DND-41 (cell line): ENCODE results near the gene PPP2CA.

Experiments
- ATAC-seq: fragments of 200-7000 bp; cut with Tn5 transposase; 3 replicates; pipeline ENCODE4 v1.9.1; 2021; ENCODE audit warnings: low read depth; ENCODE audit not compliant: insufficient read depth
- DNase-seq: peaks from one replicate; pipeline ENCODE4 v3.0.0-alpha.2; 2020
- H2AFZ ChIP-seq: 2 replicates; pipeline ENCODE4 v1.6.0; 2012; ENCODE audit warnings: low read depth, low read length
- H3K27ac ChIP-seq: 2 replicates; pipeline ENCODE4 v1.5.1; 2012; ENCODE audit warnings: low read length, inconsistent platforms
- H3K27me3 ChIP-seq: fragments of 200-600 bp; sonication (generic); 2 replicates; pipeline ENCODE4 v1.6.0; 2012; ENCODE audit warnings: low read length, mild to moderate bottlenecking, inconsistent platforms; ENCODE audit not compliant: insufficient read depth, poor library complexity
- H3K36me3 ChIP-seq: 2 replicates; pipeline ENCODE4 v1.5.1; 2012; ENCODE audit warnings: low read length, inconsistent platforms; ENCODE audit not compliant: insufficient read depth
- H3K4me1 ChIP-seq: 2 replicates; pipeline ENCODE4 v1.5.1; 2012; ENCODE audit warnings: mild to moderate bottlenecking, low read length; ENCODE audit not compliant: insufficient read depth
- H3K4me2 ChIP-seq: 2 replicates; pipeline ENCODE4 v1.6.0; 2012; ENCODE audit warnings: mild to moderate bottlenecking, moderate library complexity, low read length, inconsistent platforms; ENCODE audit not compliant: insufficient read depth
- H3K4me3 ChIP-seq, 2 experiments: fragments of 200-600 bp in 1 of 2; shearing (Covaris generic) in 1 of 2; 2 replicates each; pipeline ENCODE4 v1.5.1; 2012 to 2016; ENCODE audit warnings: inconsistent platforms in 2 of 2, low read length in 2 of 2, mild to moderate bottlenecking in 2 of 2, low read depth in 1 of 2, moderate library complexity in 1 of 2
- H3K79me2 ChIP-seq: 2 replicates; pipeline ENCODE4 v1.6.0; 2012; ENCODE audit warnings: low read length, inconsistent platforms; ENCODE audit not compliant: insufficient read depth
- H3K9ac ChIP-seq: 2 replicates; pipeline ENCODE4 v1.6.0; 2012; ENCODE audit warnings: low read depth, mild to moderate bottlenecking, inconsistent platforms, low read length, moderate library complexity
- H3K9me3 ChIP-seq: 2 replicates; pipeline ENCODE4 v1.5.1; 2012; ENCODE audit warnings: low read length, moderate library complexity, mild to moderate bottlenecking, inconsistent platforms; ENCODE audit not compliant: insufficient read depth, severe bottlenecking
- H4K20me1 ChIP-seq: 2 replicates; pipeline ENCODE4 v1.6.0; 2012; ENCODE audit warnings: low read length; ENCODE audit not compliant: insufficient read depth
- CTCF ChIP-seq: IDR thresholded peaks from 2 replicates; pipeline ENCODE4 v1.5.1; 2012; ENCODE audit warnings: borderline replicate concordance, low read length, moderate library complexity, mild to moderate bottlenecking; ENCODE audit not compliant: poor library complexity, severe bottlenecking; ENCODE audit errors: extremely low read depth
- EZH2 ChIP-seq: IDR thresholded peaks from 3 replicates; pipeline ENCODE4 v1.6.1; 2012; ENCODE audit warnings: borderline replicate concordance, low read depth, mild to moderate bottlenecking, moderate library complexity, low read length, inconsistent platforms; ENCODE audit not compliant: severe bottlenecking

Gene PPP2CA

GRCh38 chr5:134178096-134178419 is 47.8 kb downstream of the PPP2CA start:
- Histone ChIP-seq H3K9ac (peak overlapping the region; percentile 95), H4K20me1 (peaks cover 34% of the 10 kb centered on the region), H3K27ac (no peak overlapping the region), H3K4me3 (peak overlapping the region in 1 of 2 experiments; percentile 82; a peak in 2 of 4 replicates), H3K4me1 (peaks cover 35% of the 10 kb centered on the region), H2AFZ (peak overlapping the region; percentile 95; the same call in 1 of the 2 replicates), H3K4me2 (peak overlapping the region; percentile 91), H3K79me2 (peaks cover 42% of the 10 kb centered on the region), H3K27me3 (no peaks in the 10 kb centered on the region), H3K9me3 (no peaks in the 10 kb centered on the region), H3K36me3 (peaks cover 15% of the 10 kb centered on the region)
- ATAC-seq, result no peak
- TF ChIP-seq CTCF (no peak), EZH2 (no peak)
- no peak for DNase-seq

- Histone ChIP-seq H3K27ac (peak overlapping the region; percentile 93), H3K9me3 (no peaks in the 10 kb centered on the region), H3K36me3 (peaks cover 18% of the 10 kb centered on the region), H3K79me2 (peaks cover 47% of the 10 kb centered on the region), H4K20me1 (peaks cover 35% of the 10 kb centered on the region), H3K4me2 (peak overlapping the region; percentile 91), H3K27me3 (no peaks in the 10 kb centered on the region), H3K4me3 (peak overlapping the region; percentile 71 to 82; a peak in 3 of 4 replicates), H3K9ac (peak overlapping the region; percentile 95), H3K4me1 (peaks cover 35% of the 10 kb centered on the region), H2AFZ (peak overlapping the region; percentile 95)
- DNase-seq (no peak), ATAC-seq (no peak)
- TF ChIP-seq EZH2 (no peak), CTCF (no peak)
These were observed 48.3 kb downstream of the PPP2CA start for GRCh38 chr5:134177369-134178095.

- H4K20me1 ChIP-seq, result peaks cover 36% of the 10 kb centered on the region
- TF ChIP-seq CTCF (no peak), EZH2 (no peak)
- peaks cover 35% of the 10 kb centered on the region for H3K4me1 ChIP-seq
- ATAC-seq (peak; percentile 81), DNase-seq (peak; percentile 85)
- H3K79me2 ChIP-seq, result peaks cover 55% of the 10 kb centered on the region
- H3K9me3 ChIP-seq, result no peaks in the 10 kb centered on the region
- no peaks in the 10 kb centered on the region for H3K27me3 ChIP-seq
- H3K36me3 ChIP-seq, result peaks cover 26% of the 10 kb centered on the region
- H3K4me3 ChIP-seq, result peak within 1 kb of the TSS; percentile 71 to 82
- H2AFZ ChIP-seq, result peak within 1 kb of the TSS; percentile 95
- peak within 1 kb of the TSS; percentile 93 for H3K27ac ChIP-seq
- peak within 1 kb of the TSS; percentile 95 for H3K9ac ChIP-seq
- H3K4me2 ChIP-seq, result peak within 1 kb of the TSS; percentile 91
These were observed 49.1 kb downstream of the PPP2CA start, which contains the start of gene SKP1 for GRCh38 chr5:134176511-134177368. SKP1 (minus strand) TSS chr5:134176950; CDS start chr5:134174022, 2,928 bp downstream.
